GM12878 (cell line): ENCODE results near the gene NUDCD3. TPM values are rescaled to one million over a fixed set of nuclear protein-coding genes. Genes with fewer than 3 reads are reported as not detected.

ENCODE experiments used
- BHLHE40 ChIP-seq, 2 experiments: fragments of 450-650 bp in 1 of 2; IDR thresholded peaks; 2 replicates each; pipeline ENCODE4 v1.6.1; 2011 to 2017; ENCODE audit warnings: low read depth in 2 of 2, borderline replicate concordance in 1 of 2, improper control_type of control experiment in 1 of 2, low read length in 1 of 2, mild to moderate bottlenecking in 1 of 2
- FOXK2 ChIP-seq: fragments of 450-650 bp; IDR thresholded peaks from 2 replicates; pipeline ENCODE4 v1.6.1; 2017; ENCODE audit warnings: mild to moderate bottlenecking, moderate library complexity
- IRF5 ChIP-seq: fragments of 450-650 bp; IDR thresholded peaks from 2 replicates; pipeline ENCODE4 v1.6.1; 2017; ENCODE audit warnings: borderline replicate concordance
- NFYB ChIP-seq: IDR thresholded peaks from 2 replicates; pipeline ENCODE4 v1.6.1; 2011; ENCODE audit warnings: low read depth, mild to moderate bottlenecking, low read length, improper control_type of control experiment, moderate library complexity; ENCODE audit not compliant: insufficient read depth
- PAX5 ChIP-seq: IDR thresholded peaks from 2 replicates; pipeline ENCODE4 v1.6.1; 2011; ENCODE audit warnings: low read depth, low read length, borderline replicate concordance
- POU2F2 ChIP-seq: IDR thresholded peaks from 3 replicates; pipeline ENCODE4 v1.6.1; 2011; ENCODE audit warnings: low read depth, mild to moderate bottlenecking, low read length, borderline replicate concordance
- SMC3 ChIP-seq: IDR thresholded peaks from 2 replicates; pipeline ENCODE4 v1.6.1; 2011; ENCODE audit warnings: low read length, improper control_type of control experiment, borderline replicate concordance
- ZNF592 ChIP-seq: fragments of 450-650 bp; IDR thresholded peaks from 2 replicates; pipeline ENCODE4 v1.6.1; 2017; ENCODE audit warnings: mild to moderate bottlenecking, moderate library complexity
- polyA plus RNA-seq, 11 experiments: library from polyadenylated mRNA; depleted of rRNA in 4 of 11; unstranded in 6 of 11; stranded (reverse) in 5 of 11; fragments of >200 nt; fragmentation: Nextera tagmentation in 4 of 11; fragmentation: Illumina TruSeq in 1 of 11; extraction: Ambion mirVana in 4 of 11; extraction: Trizol in 1 of 11; gene quantifications; 1 replicate in 1 of 11; 2 replicates in 10 of 11; pipeline versions ENCODE4 v1.2.1 to v1.2.3, GENCODE V29; 2011 to 2016; ENCODE audit warnings: inconsistent platforms in 2 of 11, missing spikeins in 2 of 11, low read depth in 1 of 11
- total RNA-seq, 4 experiments: library from RNA; depleted of rRNA in 3 of 4; stranded (reverse); fragments of >200 nt in 3 of 4; fragmentation: Illumina TruSeq in 1 of 4; extraction: Trizol in 1 of 4; gene quantifications; 2 replicates each; pipeline versions ENCODE4 v1.2.1 to v1.2.3, GENCODE V29; 2013 to 2021

NUDCD3 gene
- total and polyA plus RNA-seq, 10 of the 15 experiments (the other 5 are each of a cell fraction or from before 2014, with no cell fraction given), result 25.0 to 89.8 (median 46.4) TPM

- TF ChIP-seq ZNF592, result no peak
- TF ChIP-seq PAX5, result no peak
- TF ChIP-seq POU2F2, result no peak
- TF ChIP-seq IRF5, result no peak
- no peak for TF ChIP-seq FOXK2
- TF ChIP-seq BHLHE40 (IDR thresholded peaks at IDR 0.05; ENCODE audit: borderline replicate concordance in 1 of 2, low read depth in 2 of 2, low read length in 1 of 2), result no peak
- no peak for TF ChIP-seq NFYB
- TF ChIP-seq SMC3, result no peak
Observed at GRCh38 chr7:44520574-44520973, 30.1 kb upstream of the NUDCD3 start (continued).
